Fibroblast of lung (primary cell): Measurements from ENCODE around the gene PDE2A. TPM values are rescaled to one million over a fixed set of nuclear protein-coding genes. Genes with fewer than 3 reads are reported as not detected.

ENCODE experiments used
- DNase-seq, 2 donors: peaks; one replicate each; pipeline versions ENCODE4 v3.0.0 to v3.0.0-alpha.2; 2010; ENCODE audit warnings: low read depth in 2 of 2
- H2AFZ ChIP-seq: 2 replicates; pipeline ENCODE4 v1.5.1; 2012; ENCODE audit warnings: low read length, control low read depth, inconsistent platforms
- H3K27ac ChIP-seq: 2 replicates; pipeline ENCODE4 v1.5.1; 2011; ENCODE audit warnings: low read length, control low read depth; ENCODE audit not compliant: insufficient read depth
- H3K27me3 ChIP-seq: 2 replicates; pipeline ENCODE4 v1.5.1; 2011; ENCODE audit warnings: mild to moderate bottlenecking, low read length; ENCODE audit not compliant: control insufficient read depth, insufficient read depth
- H3K36me3 ChIP-seq: 2 replicates; pipeline ENCODE4 v1.5.1; 2011; ENCODE audit warnings: low read length; ENCODE audit not compliant: control insufficient read depth, insufficient read depth
- H3K4me1 ChIP-seq: 2 replicates; pipeline ENCODE4 v1.5.1; 2011; ENCODE audit warnings: low read length; ENCODE audit not compliant: control insufficient read depth, insufficient read depth; ENCODE audit errors: extremely low read depth
- H3K4me2 ChIP-seq: 2 replicates; pipeline ENCODE4 v1.5.1; 2011; ENCODE audit warnings: low read length, control low read depth; ENCODE audit not compliant: insufficient read depth; ENCODE audit errors: extremely low read depth
- H3K4me3 ChIP-seq, 4 experiments: fragments of 200-600 bp in 1 of 4; sonication (generic) in 1 of 4; replicated peaks in 1 of 4; 2 replicates each; pipeline ENCODE4 v1.5.1; 2011 to 2016; ENCODE audit warnings: low read length in 4 of 4, low read depth in 3 of 4, mild to moderate bottlenecking in 3 of 4, control low read depth in 2 of 4, inconsistent platforms in 1 of 4, mixed read lengths in 1 of 4; ENCODE audit not compliant: insufficient read depth in 1 of 4; ENCODE audit errors: control extremely low read depth in 1 of 4
- H3K79me2 ChIP-seq: 2 replicates; pipeline ENCODE4 v1.5.1; 2012; ENCODE audit warnings: mild to moderate bottlenecking, low read length, inconsistent platforms; ENCODE audit not compliant: control insufficient read depth, insufficient read depth
- H3K9ac ChIP-seq: 2 replicates; pipeline ENCODE4 v1.5.1; 2011; ENCODE audit warnings: mild to moderate bottlenecking, low read length, control low read depth; ENCODE audit not compliant: insufficient read depth
- H3K9me3 ChIP-seq: 2 replicates; pipeline ENCODE4 v1.5.1; 2012; ENCODE audit warnings: low read depth, low read length; ENCODE audit not compliant: control insufficient read depth, insufficient read depth
- H4K20me1 ChIP-seq: 2 replicates; pipeline ENCODE4 v1.5.1; 2011; ENCODE audit warnings: low read length; ENCODE audit not compliant: control insufficient read depth, insufficient read depth; ENCODE audit errors: extremely low read depth
- CTCF ChIP-seq, 2 donors: IDR thresholded peaks in 1 of 2; conservative IDR thresholded peaks in 1 of 2; 1 replicate in 1 of 2; 2 replicates in 1 of 2; pipeline ENCODE4 v1.5.1; 2011 to 2012; ENCODE audit warnings: low read length in 2 of 2, control low read depth in 1 of 2, inconsistent platforms in 1 of 2, low read depth in 1 of 2, mild to moderate bottlenecking in 1 of 2
- EZH2 ChIP-seq: IDR thresholded peaks from 2 replicates; pipeline ENCODE4 v1.5.1; 2012; ENCODE audit warnings: low read length, control low read depth, mild to moderate bottlenecking; ENCODE audit errors: missing control alignments
- polyA plus RNA-seq, 2 donors: library from polyadenylated mRNA; depleted of rRNA in 1 of 2; stranded (reverse) in 1 of 2; unstranded in 1 of 2; fragments of >200 nt; gene quantifications; 2 replicates each; pipeline ENCODE4 v1.2.1, GENCODE V29; 2011 to 2012; ENCODE audit warnings: missing spikeins in 1 of 2
- total RNA-seq: library from RNA; depleted of rRNA; stranded (reverse); fragments of >200 nt; gene quantifications from 2 replicates; pipeline ENCODE4 v1.2.1, GENCODE V29; 2014

PDE2A gene
- total and polyA plus RNA-seq, 2 donors (not counting 1 experiment from before 2014, with no cell fraction given): 0.50 to 2.6 TPM

GRCh38 chr11:72686639-72687220 lies 12.5 kb upstream of the PDE2A start:
- Histone ChIP-seq H3K79me2 (no peaks in the 10 kb centered on the region), H3K9me3 (no peaks in the 10 kb centered on the region), H3K4me3 (no peak overlapping the region), H3K4me1 (peaks cover 13% of the 10 kb centered on the region), H2AFZ (no peak overlapping the region), H3K27ac (peak overlapping the region; percentile 7), H3K4me2 (no peak overlapping the region), H4K20me1 (no peaks in the 10 kb centered on the region), H3K9ac (no peak overlapping the region), H3K27me3 (no peaks in the 10 kb centered on the region), H3K36me3 (peaks cover 8% of the 10 kb centered on the region)
- TF ChIP-seq EZH2: no peak
- no peak for TF ChIP-seq CTCF (conservative IDR thresholded peaks at IDR 0.05 in 1 of 2, IDR thresholded peaks at IDR 0.05 in 1 of 2; ENCODE audit: low read depth in 1 of 2, low read length in 2 of 2)
- DNase-seq: no peak

- Histone ChIP-seq H3K9me3 (no peaks in the 10 kb centered on the region), H2AFZ (no peak overlapping the region), H3K4me1 (peaks cover 13% of the 10 kb centered on the region), H3K4me3 (no peak overlapping the region), H3K79me2 (no peaks in the 10 kb centered on the region), H3K27ac (peak overlapping the region; percentile 31), H3K4me2 (no peak overlapping the region), H3K9ac (no peak overlapping the region), H3K27me3 (no peaks in the 10 kb centered on the region), H4K20me1 (no peaks in the 10 kb centered on the region), H3K36me3 (peaks cover 8% of the 10 kb centered on the region)
- peak in 1 of 2 donors; percentile 65 for DNase-seq
- TF ChIP-seq EZH2: no peak
- no peak for TF ChIP-seq CTCF (conservative IDR thresholded peaks at IDR 0.05 in 1 of 2, IDR thresholded peaks at IDR 0.05 in 1 of 2; ENCODE audit: low read depth in 1 of 2, low read length in 2 of 2)
Measured at GRCh38 chr11:72685560-72686480, 11.6 kb upstream of the PDE2A start.

GRCh38 chr11:72684236-72684912 lies 10.2 kb upstream of the PDE2A start:
- peaks cover 6% of the 10 kb centered on the region for H3K27me3 ChIP-seq
- peak; percentile 58 to 69 for DNase-seq
- no peak overlapping the region for H3K4me3 ChIP-seq
- no peak overlapping the region for H2AFZ ChIP-seq
- peaks cover 4% of the 10 kb centered on the region for H4K20me1 ChIP-seq
- H3K9me3 ChIP-seq: no peaks in the 10 kb centered on the region
- H3K4me1 ChIP-seq: peaks cover 13% of the 10 kb centered on the region
- TF ChIP-seq EZH2: no peak
- TF ChIP-seq CTCF (conservative IDR thresholded peaks at IDR 0.05 in 1 of 2, IDR thresholded peaks at IDR 0.05 in 1 of 2; ENCODE audit: low read depth in 1 of 2, low read length in 2 of 2): peak; percentile 63 to 76
- H3K9ac ChIP-seq: no peak overlapping the region
- no peak overlapping the region for H3K4me2 ChIP-seq
- H3K79me2 ChIP-seq: no peaks in the 10 kb centered on the region
- H3K36me3 ChIP-seq: peaks cover 8% of the 10 kb centered on the region
- H3K27ac ChIP-seq: no peak overlapping the region
